Mesothelial cell of epicardium (in vitro differentiated cells): ENCODE data around the gene SLC27A5. TPM values are rescaled to one million over a fixed set of nuclear protein-coding genes. Genes with fewer than 3 reads are reported as not detected.

Source experiments
- microRNA-seq: library from miRNA; unstranded; fragments of <30 nt; microRNA quantifications from one replicate; pipeline ENCODE4 v1.2.0, GENCODE V29; 2021; ENCODE audit warnings: inconsistent platforms, mixed read lengths
- total RNA-seq: library from RNA; stranded (reverse); gene quantifications from 3 replicates; pipeline ENCODE4 v1.2.1, GENCODE V29; 2021

SLC27A5 gene
- total RNA-seq, 1 donor from 2014 or later, result 14.2 TPM

Small RNA genes lying within 50 kb of the gene (microRNA-seq; reads per million reads assigned to microRNA genes)
- gene MIR6807, result 5.0 reads per million, percentile 18 among the genes with 10 or more reads in this experiment

Other genes starting within 250 kb of the SLC27A5 start
- gene ZNF8, start 233.0 kb downstream of the SLC27A5 start, total RNA-seq, result 21.6 to 22.1 TPM (median 21.9 TPM) in 3 replicates
- 31.9 to 38.6 TPM (median 35.8 TPM) in 3 replicates for gene ERVK3-1, start 206.6 kb downstream of the SLC27A5 start, total RNA-seq
- gene ZSCAN22, start 185.0 kb downstream of the SLC27A5 start, total RNA-seq, result 3.6 to 3.8 TPM (median 3.7 TPM) in 3 replicates
- gene A1BG, start 158.5 kb downstream of the SLC27A5 start, total RNA-seq, result 12.3 to 15.5 TPM (median 13.1 TPM) in 3 replicates
- 6.6 to 7.6 TPM (median 6.9 TPM) in 3 replicates for gene ZNF497, start 149.2 kb downstream of the SLC27A5 start, total RNA-seq
- gene ZNF837, start 131.0 kb downstream of the SLC27A5 start, total RNA-seq, result 3.1 to 4.2 TPM (median 3.9 TPM) in 3 replicates
- gene RPS5, start 124.7 kb downstream of the SLC27A5 start, total RNA-seq, result 985 to 1,018 TPM (median 1,016 TPM) in 3 replicates
- 0.83 to 1.3 TPM (median 1.2 TPM) in 3 replicates for gene RNF225, start 116.3 kb downstream of the SLC27A5 start, total RNA-seq
- gene ZNF584, start 103.3 kb downstream of the SLC27A5 start, total RNA-seq, result 12.0 to 16.4 TPM (median 15.3 TPM) in 3 replicates
- gene ZNF132, start 71.8 kb downstream of the SLC27A5 start, total RNA-seq, result 4.2 to 4.8 TPM (median 4.4 TPM) in 3 replicates
- gene ZNF324B, start 60.4 kb downstream of the SLC27A5 start, total RNA-seq, result 8.0 to 8.8 TPM (median 8.2 TPM) in 3 replicates
- gene ZNF324, start 44.9 kb downstream of the SLC27A5 start, total RNA-seq, result 12.1 to 13.4 TPM (median 12.6 TPM) in 3 replicates
- gene ZNF446, start 35.6 kb downstream of the SLC27A5 start, total RNA-seq, result 17.3 to 18.0 TPM (median 17.4 TPM) in 3 replicates
- 24.4 to 27.1 TPM (median 24.9 TPM) in 3 replicates for gene ZBTB45, start 7.8 kb upstream of the SLC27A5 start, total RNA-seq
- 577 to 599 TPM (median 579 TPM) in 3 replicates for gene TRIM28, start 32.1 kb upstream of the SLC27A5 start, total RNA-seq
- gene CHMP2A, start 43.1 kb upstream of the SLC27A5 start, total RNA-seq, result 82.9 to 86.5 TPM (median 84.3 TPM) in 3 replicates
- 66.2 to 74.7 TPM (median 73.4 TPM) in 3 replicates for gene UBE2M, start 46.6 kb upstream of the SLC27A5 start, total RNA-seq
- gene MZF1, start 61.3 kb upstream of the SLC27A5 start, total RNA-seq, result 42.6 to 43.9 TPM (median 42.8 TPM) in 3 replicates